H1 (cell line): ENCODE results near the gene UBE3C. TPM values are rescaled to one million over a fixed set of nuclear protein-coding genes. Genes with fewer than 3 reads are reported as not detected.

Source experiments
- CHD1 ChIP-seq: IDR thresholded peaks from 2 replicates; pipeline ENCODE4 v1.6.1; 2012; ENCODE audit warnings: low read depth, low read length, improper control_type of control experiment
- EGR1 ChIP-seq: IDR thresholded peaks from 2 replicates; pipeline ENCODE4 v1.6.1; 2011; ENCODE audit warnings: low read depth, low read length, borderline replicate concordance
- RXRA ChIP-seq: IDR thresholded peaks from 2 replicates; pipeline ENCODE4 v1.6.1; 2011; ENCODE audit warnings: low read depth, mild to moderate bottlenecking, low read length, moderate library complexity; ENCODE audit not compliant: insufficient read depth
- SP4 ChIP-seq: IDR thresholded peaks from 2 replicates; pipeline ENCODE4 v1.6.1; 2012; ENCODE audit warnings: low read length, inconsistent platforms
- TBP ChIP-seq: IDR thresholded peaks from 2 replicates; pipeline ENCODE4 v1.6.1; 2011; ENCODE audit warnings: low read depth, low read length, improper control_type of control experiment
- polyA plus RNA-seq, 7 experiments: library from polyadenylated mRNA; depleted of rRNA in 3 of 7; stranded (reverse) in 5 of 7; unstranded in 2 of 7; fragments of >200 nt in 5 of 7; fragments of 200-250 nt in 2 of 7; gene quantifications; 1 replicate in 5 of 7; 2 replicates in 1 of 7; 4 replicates in 1 of 7; pipeline versions ENCODE4 v1.2.1 to v1.2.3, GENCODE V29; 2011 to 2013; ENCODE audit warnings: missing spikeins in 2 of 7, mixed read lengths in 2 of 7
- total RNA-seq: library from RNA; stranded (reverse); fragmentation: NEBNext Ultra II Directional; extraction: Animal tissue kit (Norgen Biotek cat#: 25700); gene quantifications from 2 replicates; pipeline ENCODE4 v1.2.1, GENCODE V29; 2021
- TF ChIP-seq, protein P1 (sequence below): IDR thresholded peaks from 2 replicates; pipeline ENCODE4 v1.6.1; 2011; ENCODE audit warnings: low read depth, mild to moderate bottlenecking, low read length; ENCODE audit not compliant: insufficient read depth

UBE3C gene
- total and polyA plus RNA-seq, 2 of the 8 experiments (the other 6 are each of a cell fraction or from before 2014, with no cell fraction given), result 32.0 to 54.1 TPM

DNA sequence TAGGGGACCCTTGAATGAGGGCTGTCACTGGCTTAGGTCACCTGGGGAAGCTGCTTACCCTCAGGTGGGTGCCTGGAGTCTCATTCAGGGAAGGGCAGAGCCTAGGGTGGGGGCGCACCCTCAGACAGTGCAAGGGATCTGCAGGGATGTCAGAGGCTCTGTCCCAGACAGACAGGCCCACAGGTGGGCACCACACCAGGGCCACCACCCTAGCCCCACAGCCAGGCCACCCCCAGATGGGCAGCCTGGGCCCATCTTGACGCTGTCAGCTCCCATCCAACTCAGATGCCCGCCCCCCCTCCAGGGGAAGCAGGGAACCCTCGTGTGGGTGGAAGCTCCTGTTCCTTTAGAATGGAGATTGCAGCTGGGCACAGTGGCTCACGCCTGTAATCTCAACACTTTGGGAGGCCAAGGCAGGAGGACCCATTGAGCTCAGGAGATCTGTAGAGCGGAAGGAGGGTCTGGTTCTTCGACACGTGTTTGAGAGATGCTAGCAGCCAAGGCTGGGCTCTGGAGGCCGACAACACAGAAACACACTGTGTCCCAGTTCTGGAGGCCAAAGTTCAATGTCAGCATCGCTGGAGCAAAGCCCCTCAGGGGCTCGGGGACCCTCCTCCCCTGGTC, 139.6 kb downstream of the UBE3C start (continued):
- no peak for TF ChIP-seq CHD1
- TF ChIP-seq RXRA, result no peak
- TF ChIP-seq, protein P1, sequence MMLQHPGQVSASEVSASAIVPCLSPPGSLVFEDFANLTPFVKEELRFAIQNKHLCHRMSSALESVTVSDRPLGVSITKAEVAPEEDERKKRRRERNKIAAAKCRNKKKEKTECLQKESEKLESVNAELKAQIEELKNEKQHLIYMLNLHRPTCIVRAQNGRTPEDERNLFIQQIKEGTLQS, result no peak
- no peak for TF ChIP-seq EGR1
- no peak for TF ChIP-seq SP4
- TF ChIP-seq TBP, result no peak
